ENCODE results near the gene RABL6. TPM values are rescaled to one million over a fixed set of nuclear protein-coding genes. Genes with fewer than 3 reads are reported as not detected.

Gene RABL6
- total and polyA plus RNA-seq, 2 of the 4 experiments (the other 2 are of a cell fraction) = 37.1 to 47.5 TPM

- no TSS peak for BruUV-seq (replicated peaks)
- intact Hi-C loops (cut with micrococcal nuclease) = no loop called here
- Histone ChIP-seq H3K18ac (ENCODE audit: low read depth, low read length) (no peak overlapping the region), H3K4me1 (ENCODE audit: control insufficient read depth, insufficient read depth, low read length) (peaks cover 2% of the 10 kb centered on the region; the same call in 1 of the 2 replicates), H4K91ac (ENCODE audit: insufficient read depth, low read depth, low read length) (no peak overlapping the region), H3K9me3 (ENCODE audit: control insufficient read depth, insufficient read depth, low read length) (no peaks in the 10 kb centered on the region), H4K20me1 (ENCODE audit: insufficient read depth, low read length) (peaks cover 21% of the 10 kb centered on the region), H2BK120ac (ENCODE audit: low read depth, low read length) (no peak overlapping the region), H3K79me1 (ENCODE audit: low read depth in 1 of 2, low read length in 2 of 2) (peaks cover 33 to 53% of the 10 kb centered on the region in 2 experiments), H2AK5ac (ENCODE audit: low read depth, low read length) (no peak overlapping the region), H2BK20ac (ENCODE audit: low read depth, low read length) (no peak overlapping the region), H3K27ac (ENCODE audit: insufficient read depth, low read length) (no peak overlapping the region), H3K23ac (ENCODE audit: low read depth, low read length) (no peak overlapping the region), H4K8ac (ENCODE audit: low read depth in 2 of 2, low read length in 2 of 2) (no peak overlapping the region), H2AK9ac (replicated peaks; ENCODE audit: low read depth, low read length, poor library complexity) (no peak overlapping the region), H3K56ac (ENCODE audit: extremely low read depth, insufficient read depth, low read length) (no peak overlapping the region), H2BK5ac (ENCODE audit: low read depth, low read length, poor library complexity, severe bottlenecking) (no peak overlapping the region), H3K4ac (ENCODE audit: low read depth, low read length) (no peak overlapping the region), H4K5ac (ENCODE audit: low read depth, low read length) (no peak overlapping the region), H3K27me3 (ENCODE audit: control insufficient read depth, insufficient read depth, low read length) (no peaks in the 10 kb centered on the region), H3K4me3 (ENCODE audit: insufficient read depth, low read depth, low read length) (no peak overlapping the region), H3K4me2 (ENCODE audit: low read depth, low read length) (no peak overlapping the region), H3K9me1 (ENCODE audit: insufficient read depth, low read length) (peaks cover 8% of the 10 kb centered on the region), H2BK15ac (ENCODE audit: low read depth, low read length) (no peak overlapping the region), H3K36me3 (ENCODE audit: control insufficient read depth, insufficient read depth, low read length) (peaks cover 14% of the 10 kb centered on the region), H2AFZ (replicated peaks; ENCODE audit: low read length, poor library complexity) (no peak overlapping the region), H3K9ac (ENCODE audit: low read depth, low read length) (no peak overlapping the region), H3K14ac (replicated peaks; ENCODE audit: low read depth, low read length) (no peak overlapping the region)
- ChIA-PET POLR2A (ENCODE audit: unreplicated experiment) (no interaction called here), CTCF (interaction anchor here (0.6 kb wide), 1 partner anchor 451 kb away, joined by 4 read pairs; no protein-coding TSS in a partner anchor)
- ATAC-seq (ENCODE audit: low read depth) (no peak), DNase-seq (no peak)
- 100% methylated on average over 2 to 6 of the region's 13 CpGs for WGBS, 2 experiments (ENCODE audit: extremely low coverage in 2 of 2, insufficient read length in 1 of 2)
- TF ChIP-seq, protein P1, sequence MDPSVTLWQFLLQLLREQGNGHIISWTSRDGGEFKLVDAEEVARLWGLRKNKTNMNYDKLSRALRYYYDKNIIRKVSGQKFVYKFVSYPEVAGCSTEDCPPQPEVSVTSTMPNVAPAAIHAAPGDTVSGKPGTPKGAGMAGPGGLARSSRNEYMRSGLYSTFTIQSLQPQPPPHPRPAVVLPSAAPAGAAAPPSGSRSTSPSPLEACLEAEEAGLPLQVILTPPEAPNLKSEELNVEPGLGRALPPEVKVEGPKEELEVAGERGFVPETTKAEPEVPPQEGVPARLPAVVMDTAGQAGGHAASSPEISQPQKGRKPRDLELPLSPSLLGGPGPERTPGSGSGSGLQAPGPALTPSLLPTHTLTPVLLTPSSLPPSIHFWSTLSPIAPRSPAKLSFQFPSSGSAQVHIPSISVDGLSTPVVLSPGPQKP (IDR thresholded peaks at IDR 0.05; ENCODE audit: borderline replicate concordance, low read depth, low read length) = no peak
- TF ChIP-seq RCOR1 (IDR thresholded peaks at IDR 0.05; ENCODE audit: insufficient replicate concordance, low read length) = no peak
- TF ChIP-seq SMC3 (IDR thresholded peaks at IDR 0.05; ENCODE audit: low read depth, low read length) = no peak
- TF ChIP-seq MXI1 (IDR thresholded peaks at IDR 0.05; ENCODE audit: borderline replicate concordance, low read depth, low read length) = no peak
- in situ Hi-C loops (cut with MboI; ENCODE audit: low sequenced_read_pairs) = no loop called here
- dilution Hi-C loops (cut with HindIII; ENCODE audit: low sequenced_read_pairs, unreplicated experiment) = no loop called here
These were observed 7.1 kb downstream of the RABL6 start for GRCh38 chr9:136814725-136815421.

Data from IMR-90 (cell line).